AG20443 (cell line): ENCODE data around the gene HELZ.

ENCODE experiments used
- DNase-seq: peaks from one replicate; pipeline ENCODE4 v3.0.0; 2012; ENCODE audit warnings: low spot score, mixed read lengths

HELZ gene

DNA sequence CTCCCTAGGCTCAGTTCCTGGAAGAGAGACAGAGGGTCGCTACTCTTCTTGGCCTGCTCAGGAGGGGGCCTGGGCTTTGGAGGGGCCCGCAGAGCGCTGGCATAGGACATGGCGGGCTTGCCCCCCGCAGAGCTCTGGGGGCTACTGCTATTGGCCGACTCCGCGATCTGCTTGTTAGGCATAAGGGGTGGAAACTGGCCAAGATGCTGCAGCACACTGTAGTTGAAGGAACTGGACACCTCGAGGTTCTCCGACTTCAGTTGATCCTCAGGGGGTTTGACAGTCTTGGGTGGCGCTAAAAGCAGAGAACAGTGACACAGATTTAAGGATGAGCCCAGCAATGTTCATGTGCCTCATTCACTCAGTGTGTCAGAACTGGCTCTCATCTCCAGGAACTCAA, 166.7 kb downstream of the HELZ start:
- DNase-seq = no peak

- no peak for DNase-seq
These were observed 168.7 kb downstream of the HELZ start for GRCh38 chr17:67076290-67076689.

DNA sequence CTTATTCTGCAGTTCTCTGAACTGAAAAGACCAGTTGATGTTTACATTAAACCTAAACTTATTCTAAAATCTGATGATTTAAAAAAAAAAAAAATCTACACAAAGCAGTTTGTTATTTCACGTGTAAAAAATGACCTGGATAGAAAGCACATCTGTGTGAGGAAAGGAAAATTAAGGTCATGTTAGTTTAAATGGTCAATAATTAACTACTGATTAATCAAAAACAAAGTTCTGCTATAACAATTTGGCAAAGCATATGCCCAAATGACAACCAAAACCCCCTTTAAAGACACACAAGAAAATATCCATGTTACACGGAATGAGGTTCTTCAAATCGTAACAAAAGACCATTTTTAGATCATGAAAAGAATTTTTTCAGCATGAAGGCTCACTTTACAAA, 170.2 kb downstream of the HELZ start:
- DNase-seq = no peak

DNA sequence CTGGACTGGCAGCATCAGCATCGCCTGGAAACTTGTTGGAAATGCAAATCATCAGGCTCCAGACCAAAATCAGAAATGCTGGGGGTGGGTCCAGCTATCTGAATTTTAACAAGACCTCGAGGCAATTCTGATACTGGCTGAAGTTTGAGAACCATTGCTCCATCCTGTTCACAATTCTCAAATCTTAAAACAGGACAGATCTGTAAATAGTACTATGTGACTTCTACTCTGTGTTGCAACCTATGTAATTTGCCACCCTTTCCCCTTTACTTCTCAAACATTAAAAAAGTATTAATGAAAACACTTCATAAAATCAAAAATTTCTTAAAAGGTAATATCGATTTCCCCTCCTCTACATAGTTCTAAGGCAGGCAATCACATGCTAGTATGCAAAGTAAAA, 172.1 kb downstream of the HELZ start:
- DNase-seq = no peak

DNA sequence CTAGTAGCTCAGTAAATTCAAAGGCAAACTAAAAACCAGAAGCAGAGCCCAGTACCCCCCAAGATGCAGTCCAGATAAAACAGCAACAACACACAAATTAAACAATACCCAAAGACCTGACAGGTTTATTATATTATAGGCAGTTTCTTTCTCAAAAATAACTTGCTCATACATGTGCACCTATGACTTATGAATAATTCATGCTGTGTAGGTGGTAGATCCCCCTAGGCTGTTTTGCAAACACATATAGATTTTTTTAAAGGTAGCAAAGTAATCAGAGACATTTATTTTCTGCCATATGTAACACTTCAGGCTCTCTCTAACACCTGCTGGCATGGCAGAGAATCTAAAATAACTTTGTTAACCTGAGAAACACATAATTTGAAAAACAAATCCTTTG, 173.4 kb downstream of the HELZ start:
- no peak for DNase-seq

DNA sequence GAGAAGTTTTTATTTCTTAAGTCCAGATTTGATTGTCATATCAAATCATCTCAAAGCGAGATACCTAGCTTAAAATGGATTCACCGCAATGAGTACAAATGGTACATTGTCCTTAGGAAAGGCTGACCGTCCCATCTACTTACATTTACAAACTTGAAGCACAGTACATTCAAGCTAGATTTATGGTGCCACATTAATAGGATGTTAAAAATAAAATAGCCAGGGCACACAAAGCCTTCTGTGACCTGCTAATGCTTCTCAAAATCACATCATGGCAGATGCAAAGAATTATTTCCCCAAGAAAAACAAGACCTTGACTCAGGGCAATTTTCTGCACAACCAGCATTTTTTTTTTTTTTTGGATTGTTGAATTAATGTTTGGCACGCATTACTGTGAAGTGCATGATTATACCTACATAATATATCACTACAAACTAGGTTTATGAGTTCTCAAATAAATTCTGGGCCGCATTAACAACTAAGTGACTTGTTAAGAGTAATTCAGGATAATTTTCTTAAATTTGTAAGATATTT, 175.3 kb downstream of the HELZ start:
- DNase-seq = no peak

- DNase-seq = no peak
These were observed 176.0 kb downstream of the HELZ start for GRCh38 chr17:67068999-67069398.

GRCh38 chr17:67067571-67068482, 177.2 kb downstream of the HELZ start:
- no peak for DNase-seq

DNA sequence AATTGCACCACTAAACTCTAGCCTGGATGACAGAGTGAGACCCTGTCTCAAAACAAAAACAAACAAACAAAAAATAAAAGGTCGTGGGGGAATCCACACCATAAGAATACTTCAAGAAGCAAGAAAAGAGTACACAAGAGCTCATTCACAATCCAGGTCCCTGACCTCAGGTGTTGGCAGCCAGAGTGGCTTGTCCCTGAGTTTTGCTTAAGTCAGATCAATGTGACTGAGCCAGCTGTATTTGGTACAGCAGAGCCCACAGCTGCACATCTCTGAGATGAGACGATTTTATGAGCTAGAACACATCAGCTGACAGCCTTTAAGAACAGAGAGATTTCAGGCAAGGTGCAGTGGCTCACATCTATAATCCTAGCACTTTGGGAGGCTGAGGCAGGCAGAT, 178.3 kb downstream of the HELZ start:
- DNase-seq = no peak

DNA sequence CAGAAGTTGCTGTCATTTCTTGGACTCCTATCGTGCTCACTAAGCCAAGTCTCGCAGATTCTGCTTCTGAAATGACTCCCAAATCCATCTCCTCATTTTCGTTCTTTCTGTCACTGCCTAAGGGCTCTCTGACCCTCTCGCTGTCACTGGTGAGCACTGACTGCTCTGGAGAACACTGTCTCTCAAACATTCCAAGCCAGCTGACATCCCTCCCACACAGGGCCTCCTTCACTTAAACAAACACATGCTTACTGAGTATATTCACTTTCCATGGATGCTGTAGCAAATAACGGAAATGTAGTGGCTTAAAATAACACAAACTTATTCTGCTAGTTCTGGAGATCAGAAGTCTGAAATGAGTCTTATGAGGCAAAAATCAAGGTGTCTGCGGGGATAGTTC, 181.9 kb downstream of the HELZ start:
- no peak for DNase-seq

- no peak for DNase-seq
These were observed 185.6 kb downstream of the HELZ start for GRCh38 chr17:67059372-67059771.

- DNase-seq = no peak
These were observed 187.0 kb downstream of the HELZ start for GRCh38 chr17:67058036-67058435.

GRCh38 chr17:67056746-67057490, 188.1 kb downstream of the HELZ start:
- no peak for DNase-seq

- DNase-seq = no peak
These were observed 188.9 kb downstream of the HELZ start for GRCh38 chr17:67055811-67056745.

DNA sequence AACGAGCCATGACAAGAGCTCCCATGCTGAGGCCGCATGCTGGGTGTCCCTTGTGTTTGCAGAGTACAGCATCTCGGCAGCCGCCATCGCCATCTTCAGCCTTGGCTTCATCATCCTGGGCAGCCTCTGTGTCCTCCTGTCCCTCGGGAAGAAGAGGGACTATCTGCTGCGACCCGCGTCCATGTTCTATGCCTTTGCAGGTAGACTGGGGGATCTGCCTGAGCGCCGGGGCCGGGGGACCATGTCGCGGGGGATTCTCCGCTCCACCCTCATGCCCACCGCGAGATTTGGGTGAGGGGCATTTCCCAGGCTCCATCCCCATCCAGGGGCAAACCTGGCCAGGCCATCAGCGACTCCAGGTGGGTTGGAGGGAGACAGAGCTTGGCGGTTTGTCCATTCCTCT, 190.0 kb downstream of the HELZ start:
- DNase-seq = no peak

GRCh38 chr17:67054608-67055007, 190.4 kb downstream of the HELZ start:
- DNase-seq = no peak

DNA sequence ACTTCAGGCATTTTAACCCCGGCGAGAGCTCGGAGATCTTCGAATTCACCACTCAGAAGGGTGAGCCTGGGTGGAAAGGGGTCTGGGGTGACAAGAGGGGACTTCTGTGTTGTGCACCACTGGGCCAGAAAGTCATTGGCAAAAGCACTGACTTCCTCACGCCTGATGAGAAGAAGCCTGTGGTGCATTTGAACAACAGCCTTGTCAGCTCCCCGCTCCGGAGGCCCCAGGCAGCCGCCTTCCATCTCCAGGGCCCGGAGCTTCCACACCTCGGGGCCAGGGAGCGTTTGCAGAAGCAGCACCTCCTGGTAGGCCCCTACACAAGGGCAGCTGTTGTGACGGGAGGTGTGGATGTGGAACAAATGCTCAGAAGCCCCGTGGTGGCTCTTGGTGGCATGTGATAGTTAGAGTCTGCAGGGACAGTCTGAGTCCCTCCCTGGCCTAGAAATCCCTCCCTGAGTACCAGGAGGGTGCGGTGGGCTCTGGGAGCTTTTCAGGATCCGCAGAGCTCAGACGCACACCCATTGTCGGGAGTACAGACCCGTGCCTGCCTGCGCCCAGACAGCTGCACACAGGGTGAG, 190.9 kb downstream of the HELZ start:
- no peak for DNase-seq

DNA sequence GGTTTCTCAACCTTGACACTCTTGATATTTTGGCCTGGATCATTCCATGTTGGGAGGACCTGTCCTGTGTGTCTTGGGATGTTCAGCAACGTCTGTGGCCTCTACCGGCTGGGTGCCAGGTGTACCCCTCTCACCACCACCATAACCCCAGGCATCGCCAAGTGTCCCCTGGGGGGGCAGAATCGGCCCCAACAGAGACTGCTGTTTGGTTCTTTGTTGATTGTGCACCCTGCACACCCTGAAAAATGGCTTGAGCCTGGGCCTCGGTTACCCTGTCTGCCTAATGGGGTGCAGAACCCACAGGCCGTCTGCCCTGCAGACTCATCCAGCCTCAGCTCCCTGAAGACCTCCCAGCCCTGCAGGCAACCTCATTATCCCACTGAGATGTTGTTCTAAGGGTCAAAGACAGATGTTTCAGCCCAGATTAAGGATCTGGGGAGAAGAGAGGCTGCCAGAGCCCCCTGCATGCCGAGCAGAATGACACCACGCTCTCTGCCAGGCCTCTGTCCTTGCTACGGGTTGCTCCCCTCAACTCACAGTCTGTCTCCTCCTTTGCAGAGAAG, 191.5 kb downstream of the HELZ start:
- DNase-seq = no peak

DNA sequence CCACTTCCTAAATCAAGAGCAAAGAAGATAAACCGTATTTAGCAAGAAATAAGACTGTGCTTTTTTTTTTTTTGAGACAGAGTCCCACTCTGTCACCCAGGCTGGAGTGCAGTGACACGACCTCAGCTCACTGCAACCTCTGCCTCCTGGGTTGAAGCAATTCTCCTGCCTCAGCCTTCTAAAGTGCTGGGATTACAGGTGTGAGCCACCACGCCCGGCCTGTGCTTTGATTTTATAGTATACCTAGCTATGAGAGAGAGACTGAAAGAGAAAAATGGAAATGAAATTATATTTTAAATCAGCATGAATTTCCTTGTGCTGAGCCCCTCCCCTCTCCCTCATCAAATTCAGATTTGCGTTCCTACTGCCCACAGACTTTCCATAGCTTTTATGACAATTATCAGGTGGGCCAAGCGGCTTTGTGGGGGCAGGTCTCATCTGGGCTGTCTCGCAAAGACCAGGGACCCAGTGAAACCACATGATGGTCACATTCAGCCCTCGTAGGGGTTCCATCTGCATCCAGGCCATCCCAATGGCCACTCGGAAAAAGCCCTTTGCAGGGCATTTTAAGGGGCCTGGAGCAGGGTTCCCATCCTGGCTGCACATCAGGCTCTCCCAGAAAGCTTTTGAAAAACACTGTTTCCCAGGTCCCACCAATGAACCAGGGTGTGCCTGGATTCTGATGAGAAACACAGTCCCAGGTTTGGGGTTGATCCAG, 192.1 kb downstream of the HELZ start:
- DNase-seq = no peak

DNA sequence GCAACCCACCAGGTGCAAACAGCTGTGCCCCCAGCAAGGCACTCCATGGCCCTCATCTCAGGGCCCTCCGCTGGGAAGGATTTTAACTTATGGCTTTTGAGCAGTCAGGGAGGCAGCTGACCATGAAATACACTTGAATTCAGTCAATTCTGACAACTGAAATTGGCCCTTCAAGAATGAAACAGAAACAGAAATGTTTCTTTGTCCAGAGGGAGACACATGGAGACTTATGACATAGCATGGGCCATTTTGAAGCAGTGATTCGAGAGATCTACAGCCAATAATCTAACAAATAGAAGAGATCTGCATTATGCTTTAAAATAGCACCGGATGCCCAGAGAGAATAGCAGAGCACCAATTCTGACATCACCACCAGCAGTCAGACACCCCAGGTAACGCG, 193.2 kb downstream of the HELZ start:
- no peak for DNase-seq

- DNase-seq = no peak
These were observed 193.8 kb downstream of the HELZ start for GRCh38 chr17:67051155-67051538.
